Mesenchymal stem cell (in vitro differentiated cells and primary cell): ENCODE results near the gene ADCK1.

ENCODE experiments used
- DNase-seq: peaks from one replicate; pipeline ENCODE4 v3.0.0-alpha.2; 2013
- H2AFZ ChIP-seq: one replicate; pipeline ENCODE4 v1.6.1; 2013; ENCODE audit warnings: low read depth, mild to moderate bottlenecking, control low read depth, inconsistent platforms, low read length, moderate library complexity
- H2AK5ac ChIP-seq: 2 replicates; pipeline ENCODE4 v1.6.1; 2013; ENCODE audit warnings: low read length, moderate library complexity, mild to moderate bottlenecking, inconsistent platforms; ENCODE audit not compliant: severe bottlenecking
- H2BK120ac ChIP-seq: one replicate; pipeline ENCODE4 v1.6.1; 2013; ENCODE audit warnings: low read depth, mild to moderate bottlenecking, inconsistent platforms, low read length, moderate library complexity
- H2BK12ac ChIP-seq, 2 experiments: one replicate each; pipeline ENCODE4 v1.6.1; 2013; ENCODE audit warnings: inconsistent platforms in 2 of 2, low read length in 2 of 2, mild to moderate bottlenecking in 2 of 2, moderate library complexity in 2 of 2, control low read depth in 1 of 2
- H2BK15ac ChIP-seq: one replicate; pipeline ENCODE4 v1.6.1; 2013; ENCODE audit warnings: mild to moderate bottlenecking, low read depth, inconsistent platforms; ENCODE audit not compliant: poor library complexity, severe bottlenecking
- H2BK5ac ChIP-seq: 2 replicates; pipeline ENCODE4 v1.6.1; 2013; ENCODE audit warnings: low read depth, mild to moderate bottlenecking, low read length, control low read depth, inconsistent platforms; ENCODE audit not compliant: poor library complexity, severe bottlenecking
- H3K14ac ChIP-seq, 2 experiments: one replicate each; pipeline ENCODE4 v1.6.1; 2013; ENCODE audit warnings: inconsistent platforms in 2 of 2, low read length in 2 of 2, control low read depth in 1 of 2, mild to moderate bottlenecking in 1 of 2, moderate library complexity in 1 of 2
- H3K18ac ChIP-seq, 2 experiments: one replicate each; pipeline ENCODE4 v1.6.1; 2013; ENCODE audit warnings: inconsistent platforms in 2 of 2, low read length in 2 of 2, control low read depth in 1 of 2, low read depth in 1 of 2, mild to moderate bottlenecking in 1 of 2
- H3K23ac ChIP-seq, 2 experiments: one replicate each; pipeline ENCODE4 v1.6.1; 2013; ENCODE audit warnings: inconsistent platforms in 2 of 2, low read length in 2 of 2, mild to moderate bottlenecking in 2 of 2, moderate library complexity in 2 of 2, control low read depth in 1 of 2
- H3K27ac ChIP-seq: 2 replicates; pipeline ENCODE4 v1.5.1; 2013; ENCODE audit warnings: mild to moderate bottlenecking, moderate library complexity, low read length, control low read depth, inconsistent platforms; ENCODE audit not compliant: poor library complexity, severe bottlenecking
- H3K27me3 ChIP-seq, 2 experiments: 2 replicates each; pipeline versions ENCODE4 v1.6.1 to v1.7.0; 2013; ENCODE audit warnings: low read length in 2 of 2, mild to moderate bottlenecking in 2 of 2, moderate library complexity in 2 of 2, control low read depth in 1 of 2, inconsistent platforms in 1 of 2; ENCODE audit not compliant: control insufficient read depth in 1 of 2, insufficient read depth in 1 of 2
- H3K36me3 ChIP-seq, 2 experiments: 2 replicates each; pipeline versions ENCODE4 v1.6.1 to v1.7.0; 2013; ENCODE audit warnings: low read length in 2 of 2, control low read depth in 1 of 2, inconsistent platforms in 1 of 2, low read depth in 1 of 2, mild to moderate bottlenecking in 1 of 2; ENCODE audit not compliant: insufficient read depth in 2 of 2, control insufficient read depth in 1 of 2
- H3K4ac ChIP-seq, 2 experiments: one replicate each; pipeline ENCODE4 v1.6.1; 2013; ENCODE audit warnings: inconsistent platforms in 2 of 2, low read length in 2 of 2, mild to moderate bottlenecking in 2 of 2, moderate library complexity in 2 of 2, control low read depth in 1 of 2, low read depth in 1 of 2
- H3K4me1 ChIP-seq: 2 replicates; pipeline ENCODE4 v1.6.1; 2013; ENCODE audit warnings: low read depth, low read length, control low read depth; ENCODE audit not compliant: control insufficient read depth, insufficient read depth
- H3K4me2 ChIP-seq: 2 replicates; pipeline ENCODE4 v1.6.1; 2013; ENCODE audit warnings: low read length, mild to moderate bottlenecking, inconsistent platforms; ENCODE audit not compliant: poor library complexity, severe bottlenecking
- H3K4me3 ChIP-seq, 2 experiments: 2 replicates each; pipeline versions ENCODE4 v1.5.1 to v1.7.0; 2013; ENCODE audit warnings: low read length in 2 of 2, mild to moderate bottlenecking in 2 of 2, control low read depth in 1 of 2, low read depth in 1 of 2; ENCODE audit not compliant: insufficient read depth in 1 of 2
- H3K79me1 ChIP-seq: replicated peaks from 2 replicates; pipeline ENCODE4 v1.6.1; 2013; ENCODE audit warnings: mild to moderate bottlenecking, control low read depth, low read length, inconsistent platforms; ENCODE audit not compliant: poor library complexity, severe bottlenecking
- H3K9ac ChIP-seq: 2 replicates; pipeline ENCODE4 v1.7.0; 2013; ENCODE audit warnings: mild to moderate bottlenecking, low read length, moderate library complexity
- H3K9me3 ChIP-seq: 2 replicates; pipeline ENCODE4 v1.7.0; 2013; ENCODE audit warnings: mild to moderate bottlenecking, low read length; ENCODE audit not compliant: control insufficient read depth
- H4K8ac ChIP-seq: one replicate; pipeline ENCODE4 v1.6.1; 2013; ENCODE audit warnings: inconsistent platforms, mild to moderate bottlenecking, low read length, moderate library complexity
- H4K91ac ChIP-seq: one replicate; pipeline ENCODE4 v1.6.1; 2013; ENCODE audit warnings: mild to moderate bottlenecking, low read length, inconsistent platforms
- WGBS: methylation state at CpG from one replicate; pipeline ENCODE4 v1.1.7; 2013; ENCODE audit warnings: mixed read lengths; 5-methylcytosine and 5-hydroxymethylcytosine counted together

ADCK1 gene

DNA sequence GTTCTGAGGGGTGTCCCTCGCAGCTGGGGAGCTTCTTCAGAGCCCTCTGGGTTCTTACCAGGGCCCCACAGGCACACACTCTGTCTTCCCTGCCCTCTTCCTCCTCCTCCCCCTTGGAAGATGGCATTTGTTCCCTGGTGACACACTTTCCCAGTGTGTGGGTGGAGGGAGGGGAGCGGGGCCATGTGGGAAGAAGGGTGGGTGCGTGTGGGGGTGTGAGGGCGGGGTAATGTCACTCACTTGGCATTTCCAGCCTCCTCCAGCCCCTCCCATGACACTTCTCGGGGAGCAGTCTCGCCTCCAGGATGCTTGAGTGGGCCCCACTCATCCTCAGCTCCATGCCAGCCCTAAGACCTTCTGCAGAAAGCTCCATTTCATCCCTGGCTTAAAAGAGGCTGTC lies 61.3 kb downstream of the ADCK1 start:
- Histone ChIP-seq H4K8ac (no peak overlapping the region), H2BK120ac (no peak overlapping the region), H3K4me2 (no peak overlapping the region), H3K36me3 (peaks cover 5% of the 10 kb centered on the region in 2 experiments), H3K27ac (no peak overlapping the region), H2BK5ac (no peak overlapping the region), H2BK12ac (no peak overlapping the region), H2AFZ (no peak overlapping the region), H3K23ac (no peak overlapping the region), H3K79me1 (no peaks in the 10 kb centered on the region), H3K27me3 (no peaks in the 10 kb centered on the region), H3K18ac (no peak overlapping the region), H3K9me3 (no peaks in the 10 kb centered on the region), H2AK5ac (no peak overlapping the region), H3K4ac (no peak overlapping the region), H3K9ac (no peak overlapping the region), H4K91ac (no peak overlapping the region), H3K14ac (no peak overlapping the region), H3K4me1 (peaks cover 1% of the 10 kb centered on the region), H3K4me3 (no peak overlapping the region), H2BK15ac (no peak overlapping the region)
- DNase-seq, result no peak
- 81% methylated on average over 4 of the region's 6 CpGs for WGBS

GRCh38 chr14:77862154-77862786 lies 62.4 kb downstream of the ADCK1 start:
- H3K27ac ChIP-seq, result no peak overlapping the region
- H3K14ac ChIP-seq, result no peak overlapping the region
- H3K36me3 ChIP-seq, result peaks cover 5% of the 10 kb centered on the region in 2 experiments
- no peak overlapping the region for H3K4ac ChIP-seq
- no peak overlapping the region for H3K4me2 ChIP-seq
- WGBS, result 62% methylated on average over 11 of the region's 11 CpGs
- H3K9me3 ChIP-seq, result no peaks in the 10 kb centered on the region
- H3K27me3 ChIP-seq, result no peaks in the 10 kb centered on the region
- H3K9ac ChIP-seq, result no peak overlapping the region
- no peak overlapping the region for H2BK5ac ChIP-seq
- no peak overlapping the region for H2AK5ac ChIP-seq
- no peaks in the 10 kb centered on the region for H3K79me1 ChIP-seq
- no peak overlapping the region for H3K18ac ChIP-seq
- H2BK12ac ChIP-seq, result no peak overlapping the region
- peak; percentile 54 for DNase-seq
- H4K8ac ChIP-seq, result no peak overlapping the region
- H4K91ac ChIP-seq, result no peak overlapping the region
- H3K4me1 ChIP-seq, result peaks cover 1% of the 10 kb centered on the region
- no peak overlapping the region for H3K4me3 ChIP-seq
- no peak overlapping the region for H2AFZ ChIP-seq
- H2BK15ac ChIP-seq, result no peak overlapping the region
- no peak overlapping the region for H3K23ac ChIP-seq
- H2BK120ac ChIP-seq, result no peak overlapping the region

DNA sequence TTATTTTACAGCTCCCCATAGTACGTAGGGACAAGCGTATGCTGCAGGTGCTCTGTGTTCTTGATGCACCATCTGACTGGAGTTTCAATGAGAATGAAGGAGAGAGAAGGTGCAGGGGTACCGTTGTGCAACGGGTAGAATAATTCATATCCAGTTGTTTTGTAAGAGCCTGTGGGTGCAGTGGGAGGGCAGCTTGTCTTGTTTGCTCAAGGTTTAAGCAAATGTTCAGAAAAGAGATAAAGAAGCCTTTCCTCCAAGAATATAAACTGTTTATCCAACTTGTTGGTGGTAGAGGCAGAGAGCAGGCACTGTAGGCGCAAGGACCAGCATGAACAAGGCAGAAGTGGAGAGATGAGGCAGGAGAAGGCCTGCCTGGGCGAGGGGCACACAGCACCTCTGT lies 64.2 kb downstream of the ADCK1 start:
- H3K23ac ChIP-seq, result no peak overlapping the region
- WGBS, result 87% methylated on average over 6 of the region's 6 CpGs
- H2AFZ ChIP-seq, result no peak overlapping the region
- no peak overlapping the region for H2BK15ac ChIP-seq
- no peaks in the 10 kb centered on the region for H3K27me3 ChIP-seq
- H2BK12ac ChIP-seq, result no peak overlapping the region
- H2BK120ac ChIP-seq, result no peak overlapping the region
- no peaks in the 10 kb centered on the region for H3K79me1 ChIP-seq
- H3K9ac ChIP-seq, result no peak overlapping the region
- no peak for DNase-seq
- no peak overlapping the region for H3K18ac ChIP-seq
- H3K9me3 ChIP-seq, result no peaks in the 10 kb centered on the region
- H3K36me3 ChIP-seq, result peaks cover under 1 to 5% of the 10 kb centered on the region in 2 experiments
- H4K8ac ChIP-seq, result no peak overlapping the region
- no peak overlapping the region for H4K91ac ChIP-seq
- no peak overlapping the region for H3K27ac ChIP-seq
- H2AK5ac ChIP-seq, result no peak overlapping the region
- no peak overlapping the region for H3K4me3 ChIP-seq
- H3K14ac ChIP-seq, result no peak overlapping the region
- H2BK5ac ChIP-seq, result no peak overlapping the region
- no peak overlapping the region for H3K4ac ChIP-seq
- no peak overlapping the region for H3K4me2 ChIP-seq
- peaks cover 6% of the 10 kb centered on the region for H3K4me1 ChIP-seq

- H3K9me3 ChIP-seq, result no peaks in the 10 kb centered on the region
- no peak overlapping the region for H4K91ac ChIP-seq
- H3K27ac ChIP-seq, result no peak overlapping the region
Observed at GRCh38 chr14:77864580-77864979, 64.7 kb downstream of the ADCK1 start.

More at GRCh38 chr14:77864580-77864979, 64.7 kb downstream of the ADCK1 start:
- H3K23ac ChIP-seq, result no peak overlapping the region
- DNase-seq, result no peak
- H3K36me3 ChIP-seq, result peaks cover 0 to 1% of the 10 kb centered on the region in 2 experiments
- no peak overlapping the region for H2AFZ ChIP-seq
- no peak overlapping the region for H4K8ac ChIP-seq
- no peaks in the 10 kb centered on the region for H3K27me3 ChIP-seq
- no peak overlapping the region for H3K18ac ChIP-seq
- H3K14ac ChIP-seq, result no peak overlapping the region
- H3K4ac ChIP-seq, result no peak overlapping the region
- no peak overlapping the region for H3K9ac ChIP-seq
- H2BK15ac ChIP-seq, result no peak overlapping the region
- no peak overlapping the region for H2AK5ac ChIP-seq
- peaks cover 8% of the 10 kb centered on the region for H3K4me1 ChIP-seq
- H3K79me1 ChIP-seq, result no peaks in the 10 kb centered on the region
- no peak overlapping the region for H2BK5ac ChIP-seq
- no peak overlapping the region for H3K4me2 ChIP-seq
- H2BK12ac ChIP-seq, result no peak overlapping the region
- WGBS, result 73% methylated on average over 1 of the region's 1 CpG
- H3K4me3 ChIP-seq, result no peak overlapping the region
- H2BK120ac ChIP-seq, result no peak overlapping the region
